HepG2 (cell line): ENCODE measurements around the gene PTPN14. TPM values are rescaled to one million over a fixed set of nuclear protein-coding genes. Genes with fewer than 3 reads are reported as not detected.

Source experiments
- CAMTA2 ChIP-seq: sonication (generic); formaldehyde crosslinking; IDR thresholded peaks from 2 replicates; pipeline ENCODE4 v1.4.0; 2020; ENCODE audit warnings: mild to moderate bottlenecking, missing genetic modification reagents, borderline replicate concordance
- PRDM15 ChIP-seq: sonication (generic); formaldehyde crosslinking; IDR thresholded peaks from 2 replicates; pipeline ENCODE4 v1.4.0; 2020; ENCODE audit warnings: missing genetic modification reagents
- RELA ChIP-seq: sonication (generic); formaldehyde crosslinking; IDR thresholded peaks from 2 replicates; pipeline ENCODE4 v1.4.0; 2020; ENCODE audit warnings: missing genetic modification reagents
- XRCC5 ChIP-seq: fragments of 200-400 bp; formaldehyde crosslinking; optimal IDR thresholded peaks from 2 replicates; pipeline ENCODE3; 2017; ENCODE audit warnings: mild to moderate bottlenecking, low read length
- ZFX ChIP-seq: sonication (generic); formaldehyde crosslinking; IDR thresholded peaks from 2 replicates; pipeline ENCODE4 v1.4.0; 2020; ENCODE audit warnings: mild to moderate bottlenecking, low read depth, missing genetic modification reagents, moderate library complexity
- ZNF331 ChIP-seq: sonication (generic); formaldehyde crosslinking; IDR thresholded peaks from 2 replicates; pipeline ENCODE4 v1.4.0; 2020; ENCODE audit warnings: missing genetic modification reagents
- ZNF558 ChIP-seq: sonication (generic); formaldehyde crosslinking; IDR thresholded peaks from 2 replicates; pipeline ENCODE4 v1.9.0; 2022; ENCODE audit warnings: mild to moderate bottlenecking, missing genetic modification reagents, borderline replicate concordance
- ZNF580 ChIP-seq: IDR thresholded peaks from 2 replicates; pipeline ENCODE4 v1.6.1; 2016; ENCODE audit warnings: low read depth, borderline replicate concordance
- ZNF646 ChIP-seq: sonication (generic); formaldehyde crosslinking; IDR thresholded peaks from 2 replicates; pipeline ENCODE4 v1.9.0; 2021; ENCODE audit warnings: mild to moderate bottlenecking, missing genetic modification reagents
- polyA plus RNA-seq, 8 experiments: library from polyadenylated mRNA; depleted of rRNA in 3 of 8; stranded (reverse) in 7 of 8; unstranded in 1 of 8; fragments of >200 nt; fragmentation: Illumina TruSeq in 4 of 8; extraction: Trizol in 4 of 8; gene quantifications; 2 replicates each; pipeline versions ENCODE4 v1.2.1 to v1.2.3, GENCODE V29; 2011 to 2016; ENCODE audit warnings: low read depth in 4 of 8, missing spikeins in 1 of 8, mixed read lengths in 1 of 8; ENCODE audit not compliant: insufficient read depth in 1 of 8
- total RNA-seq, 5 experiments: library from RNA; depleted of rRNA; stranded (reverse); fragments of >200 nt; fragmentation: Illumina TruSeq; extraction: Trizol; gene quantifications; 2 replicates each; pipeline ENCODE4 v1.2.3, GENCODE V29; 2016; ENCODE audit warnings: low read depth in 1 of 5
- TF ChIP-seq, protein P1 (sequence below): sonication (generic); formaldehyde crosslinking; conservative IDR thresholded peaks from 2 replicates; pipeline ENCODE4 v1.8.0; 2022; ENCODE audit warnings: missing genetic modification reagents
- TF ChIP-seq, protein P2 (sequence below): sonication (generic); formaldehyde crosslinking; IDR thresholded peaks from 2 replicates; pipeline ENCODE4 v1.4.0; 2020; ENCODE audit warnings: missing genetic modification reagents, borderline replicate concordance

The PTPN14 gene
- total and polyA plus RNA-seq, 2 of the 13 experiments (the other 11 are each of a cell fraction or from before 2014, with no cell fraction given): 3.9 to 4.7 TPM

DNA sequence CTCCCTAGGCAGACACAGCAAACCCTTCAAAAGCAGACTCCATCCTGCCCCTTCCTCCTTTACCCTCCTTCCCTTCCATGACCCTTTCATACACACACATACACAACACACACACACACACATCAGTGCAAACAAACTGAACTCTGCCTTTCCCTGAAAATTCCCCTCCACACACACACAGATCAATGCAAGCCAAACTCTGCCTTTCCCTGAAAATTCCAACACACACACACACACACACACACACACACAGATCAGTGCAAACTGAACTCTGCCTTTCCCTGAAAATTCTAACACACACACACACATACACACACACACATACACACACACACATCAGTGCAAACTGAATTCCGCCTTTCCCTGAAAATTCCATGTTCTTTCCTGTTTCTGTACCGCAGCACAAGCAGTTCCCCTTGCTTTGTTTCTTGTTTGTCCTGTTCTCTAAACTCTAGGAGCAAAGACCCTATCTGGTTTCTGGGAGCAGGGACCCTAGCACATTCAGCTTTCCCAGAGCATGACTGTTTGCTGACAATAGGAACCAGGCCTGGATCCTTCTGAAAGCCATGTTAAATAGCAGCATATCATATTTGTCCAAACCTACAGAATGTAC, 91.0 kb downstream of the PTPN14 start (continued):
- TF ChIP-seq ZNF646 (CRISPR knock-in tag) (peak; percentile 99), RELA (CRISPR knock-in tag) (no peak), ZNF331 (0 out of 2 replicates have a peak, but pooled peaks have one; percentile 19), PRDM15 (CRISPR knock-in tag) (no peak), ZFX (CRISPR knock-in tag) (peak; percentile 42; the same call in 1 of the 2 replicates), ZNF580 (CRISPR knock-in tag) (no peak), CAMTA2 (CRISPR knock-in tag) (no peak), ZNF558 (CRISPR knock-in tag) (no peak), XRCC5 (no peak)
- TF ChIP-seq, protein P1, sequence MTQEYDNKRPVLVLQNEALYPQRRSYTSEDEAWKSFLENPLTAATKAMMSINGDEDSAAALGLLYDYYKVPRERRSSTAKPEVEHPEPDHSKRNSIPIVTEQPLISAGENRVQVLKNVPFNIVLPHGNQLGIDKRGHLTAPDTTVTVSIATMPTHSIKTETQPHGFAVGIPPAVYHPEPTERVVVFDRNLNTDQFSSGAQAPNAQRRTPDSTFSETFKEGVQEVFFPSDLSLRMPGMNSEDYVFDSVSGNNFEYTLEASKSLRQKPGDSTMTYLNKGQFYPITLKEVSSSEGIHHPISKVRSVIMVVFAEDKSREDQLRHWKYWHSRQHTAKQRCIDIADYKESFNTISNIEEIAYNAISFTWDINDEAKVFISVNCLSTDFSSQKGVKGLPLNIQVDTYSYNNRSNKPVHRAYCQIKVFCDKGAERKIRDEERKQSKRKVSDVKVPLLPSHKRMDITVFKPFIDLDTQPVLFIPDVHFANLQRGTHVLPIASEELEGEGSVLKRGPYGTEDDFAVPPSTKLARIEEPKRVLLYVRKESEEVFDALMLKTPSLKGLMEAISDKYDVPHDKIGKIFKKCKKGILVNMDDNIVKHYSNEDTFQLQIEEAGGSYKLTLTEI (CRISPR knock-in tag): no peak
- TF ChIP-seq, protein P2, sequence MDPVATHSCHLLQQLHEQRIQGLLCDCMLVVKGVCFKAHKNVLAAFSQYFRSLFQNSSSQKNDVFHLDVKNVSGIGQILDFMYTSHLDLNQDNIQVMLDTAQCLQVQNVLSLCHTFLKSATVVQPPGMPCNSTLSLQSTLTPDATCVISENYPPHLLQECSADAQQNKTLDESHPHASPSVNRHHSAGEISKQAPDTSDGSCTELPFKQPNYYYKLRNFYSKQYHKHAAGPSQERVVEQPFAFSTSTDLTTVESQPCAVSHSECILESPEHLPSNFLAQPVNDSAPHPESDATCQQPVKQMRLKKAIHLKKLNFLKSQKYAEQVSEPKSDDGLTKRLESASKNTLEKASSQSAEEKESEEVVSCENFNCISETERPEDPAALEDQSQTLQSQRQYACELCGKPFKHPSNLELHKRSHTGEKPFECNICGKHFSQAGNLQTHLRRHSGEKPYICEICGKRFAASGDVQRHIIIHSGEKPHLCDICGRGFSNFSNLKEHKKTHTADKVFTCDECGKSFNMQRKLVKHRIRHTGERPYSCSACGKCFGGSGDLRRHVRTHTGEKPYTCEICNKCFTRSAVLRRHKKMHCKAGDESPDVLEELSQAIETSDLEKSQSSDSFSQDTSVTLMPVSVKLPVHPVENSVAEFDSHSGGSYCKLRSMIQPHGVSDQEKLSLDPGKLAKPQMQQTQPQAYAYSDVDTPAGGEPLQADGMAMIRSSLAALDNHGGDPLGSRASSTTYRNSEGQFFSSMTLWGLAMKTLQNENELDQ (CRISPR knock-in tag): no peak
